Activated naive CD8-positive, alpha-beta T cell (primary cell): ENCODE data around the gene CCDC102A.

ENCODE experiments used
- H3K27ac Mint-ChIP-seq: one replicate; pipeline ENCODE4 v1.8.0; 2021; ENCODE audit warnings: mixed read lengths
- H3K27me3 Mint-ChIP-seq: one replicate; pipeline ENCODE4 v1.8.0; 2021; ENCODE audit warnings: mixed read lengths
- H3K36me3 Mint-ChIP-seq: one replicate; pipeline ENCODE4 v1.8.0; 2021; ENCODE audit warnings: mixed read lengths
- H3K4me1 Mint-ChIP-seq: one replicate; pipeline ENCODE4 v1.8.0; 2021; ENCODE audit warnings: low read depth, mixed read lengths
- H3K4me3 Mint-ChIP-seq: one replicate; pipeline ENCODE4 v1.8.0; 2021; ENCODE audit warnings: mild to moderate bottlenecking, mixed read lengths
- H3K9me3 Mint-ChIP-seq: one replicate; pipeline ENCODE4 v1.8.0; 2021; ENCODE audit warnings: low read depth, mixed read lengths

Gene CCDC102A

DNA sequence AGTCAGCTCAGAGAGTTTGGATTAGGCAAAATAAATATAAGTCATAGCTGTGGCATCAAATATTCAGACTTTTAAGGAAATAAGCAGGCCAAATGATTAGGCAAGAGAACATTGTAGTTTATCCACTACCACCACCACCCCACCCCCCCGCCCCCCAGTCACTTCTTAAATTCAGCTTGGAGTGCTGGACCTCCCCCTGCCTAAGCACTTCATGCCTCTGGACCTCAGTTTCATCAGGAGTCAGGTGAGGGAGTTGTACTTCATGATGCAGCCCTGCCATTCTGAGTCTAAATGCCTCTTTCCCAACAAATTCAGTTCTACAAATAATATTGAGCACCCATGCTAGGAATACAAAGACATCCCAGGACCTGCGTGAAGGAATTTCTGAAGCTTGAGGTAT lies 71.8 kb downstream of the CCDC102A start:
- Mint-ChIP-seq H3K27ac (no peak overlapping the region), H3K4me3 (peak overlapping the region; percentile 100), H3K27me3 (no peaks in the 10 kb centered on the region), H3K36me3 (peaks cover 9% of the 10 kb centered on the region), H3K9me3 (no peaks in the 10 kb centered on the region), H3K4me1 (peaks cover 30% of the 10 kb centered on the region)

DNA sequence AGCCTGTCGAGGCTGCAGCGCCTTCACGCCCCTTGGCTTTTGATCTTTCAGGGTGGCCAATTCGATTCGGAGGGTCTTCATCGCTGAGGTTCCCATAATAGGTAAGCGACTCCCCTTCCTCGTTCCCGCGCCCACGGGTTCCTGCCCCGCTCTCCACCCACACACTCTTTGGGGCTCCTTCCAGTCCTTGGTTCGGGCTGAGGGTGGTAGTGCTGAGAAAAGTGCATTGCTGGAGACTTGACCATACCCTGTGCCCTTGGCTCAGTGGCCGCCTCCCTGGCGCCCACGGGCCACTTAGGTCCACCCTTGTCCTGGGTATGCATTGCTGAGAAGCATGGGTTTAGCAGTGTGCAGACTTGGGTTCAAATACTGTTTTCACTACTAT lies 73.4 kb downstream of the CCDC102A start:
- no peaks in the 10 kb centered on the region for H3K27me3 Mint-ChIP-seq
- H3K36me3 Mint-ChIP-seq, result peaks cover 8% of the 10 kb centered on the region
- H3K27ac Mint-ChIP-seq, result peak overlapping the region; percentile 100
- H3K9me3 Mint-ChIP-seq, result no peaks in the 10 kb centered on the region
- peak overlapping the region; percentile 100 for H3K4me3 Mint-ChIP-seq
- peaks cover 30% of the 10 kb centered on the region for H3K4me1 Mint-ChIP-seq

DNA sequence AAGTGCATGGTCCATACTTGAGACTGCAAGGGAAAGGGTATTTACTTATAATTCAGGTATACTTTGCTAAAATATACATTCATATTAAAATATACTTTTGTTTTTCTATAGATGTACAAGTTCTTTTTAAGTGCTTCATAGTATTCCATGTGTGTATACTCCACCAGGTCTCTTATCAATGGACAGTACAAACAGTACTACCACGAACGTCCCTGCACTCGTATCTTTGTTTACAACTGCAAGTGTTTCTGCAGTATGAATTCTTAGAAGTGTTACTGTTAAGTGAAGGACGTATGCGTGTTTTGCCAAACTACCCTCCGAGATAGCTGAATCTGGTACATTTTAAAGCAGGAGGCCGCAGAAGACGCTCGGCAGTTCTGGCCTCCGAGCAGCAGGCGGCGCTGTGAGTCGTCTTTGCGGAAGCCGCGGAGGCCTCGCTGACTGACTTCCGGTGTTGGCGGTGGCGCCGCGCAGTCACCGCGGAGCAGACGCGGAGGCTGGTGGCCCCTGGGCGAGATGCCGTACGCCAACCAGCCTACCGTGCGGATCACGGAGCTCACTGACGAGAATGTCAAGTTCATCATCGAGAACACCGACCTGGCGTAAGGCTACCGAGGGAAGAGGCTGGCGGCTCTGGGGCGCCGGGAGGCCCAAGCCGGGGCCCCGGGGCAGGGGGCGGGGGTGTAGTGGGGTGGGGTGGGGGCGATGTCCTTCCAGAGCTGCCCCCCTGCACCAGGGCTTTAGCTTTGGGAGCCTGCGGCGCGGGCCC lies 74.0 kb downstream of the CCDC102A start, which contains the start of gene POLR2C:
Gene POLR2C (plus strand): TSS at position 471 of the 769 bp plus-strand sequence. CDS start 46 bp downstream, at position 517.
- Mint-ChIP-seq H3K27me3 (no peaks in the 10 kb centered on the region), H3K36me3 (peaks cover 8% of the 10 kb centered on the region), H3K4me1 (peaks cover 30% of the 10 kb centered on the region), H3K27ac (peak within 1 kb of the TSS; percentile 100), H3K9me3 (no peaks in the 10 kb centered on the region), H3K4me3 (peak within 1 kb of the TSS; percentile 100)
